ENCODE data around the gene CUTC.

GRCh38 chr10:99733366-99733765 lies 1.3 kb downstream of the CUTC start:
- no peak for TF ChIP-seq EZH2 (IDR thresholded peaks at IDR 0.05; ENCODE audit: borderline replicate concordance, low read depth, low read length, severe bottlenecking)
- TF ChIP-seq, protein P1, sequence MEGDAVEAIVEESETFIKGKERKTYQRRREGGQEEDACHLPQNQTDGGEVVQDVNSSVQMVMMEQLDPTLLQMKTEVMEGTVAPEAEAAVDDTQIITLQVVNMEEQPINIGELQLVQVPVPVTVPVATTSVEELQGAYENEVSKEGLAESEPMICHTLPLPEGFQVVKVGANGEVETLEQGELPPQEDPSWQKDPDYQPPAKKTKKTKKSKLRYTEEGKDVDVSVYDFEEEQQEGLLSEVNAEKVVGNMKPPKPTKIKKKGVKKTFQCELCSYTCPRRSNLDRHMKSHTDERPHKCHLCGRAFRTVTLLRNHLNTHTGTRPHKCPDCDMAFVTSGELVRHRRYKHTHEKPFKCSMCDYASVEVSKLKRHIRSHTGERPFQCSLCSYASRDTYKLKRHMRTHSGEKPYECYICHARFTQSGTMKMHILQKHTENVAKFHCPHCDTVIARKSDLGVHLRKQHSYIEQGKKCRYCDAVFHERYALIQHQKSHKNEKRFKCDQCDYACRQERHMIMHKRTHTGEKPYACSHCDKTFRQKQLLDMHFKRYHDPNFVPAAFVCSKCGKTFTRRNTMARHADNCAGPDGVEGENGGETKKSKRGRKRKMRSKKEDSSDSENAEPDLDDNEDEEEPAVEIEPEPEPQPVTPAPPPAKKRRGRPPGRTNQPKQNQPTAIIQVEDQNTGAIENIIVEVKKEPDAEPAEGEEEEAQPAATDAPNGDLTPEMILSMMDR (IDR thresholded peaks at IDR 0.05; ENCODE audit: extremely low read depth in 1 of 2, insufficient read depth in 1 of 2, low read depth in 1 of 2, low read length in 2 of 2): no peak
- TF ChIP-seq POLR2A (IDR thresholded peaks at IDR 0.05; ENCODE audit: low read depth, low read length): no peak
- no peak for TF ChIP-seq GATA2 (IDR thresholded peaks at IDR 0.05; ENCODE audit: insufficient read depth, insufficient read length, low read depth, low read length)
- no peak for TF ChIP-seq JUN (IDR thresholded peaks at IDR 0.05; ENCODE audit: borderline replicate concordance, insufficient read depth, insufficient read length, low read depth)
